ENCODE data around the gene ANO3.
"Not testable (repeated sequence)": the region's sequence is repeated elsewhere in the genome, so short reads cannot be mapped to it uniquely, and the experiment has no call there.

Gene ANO3

DNA sequence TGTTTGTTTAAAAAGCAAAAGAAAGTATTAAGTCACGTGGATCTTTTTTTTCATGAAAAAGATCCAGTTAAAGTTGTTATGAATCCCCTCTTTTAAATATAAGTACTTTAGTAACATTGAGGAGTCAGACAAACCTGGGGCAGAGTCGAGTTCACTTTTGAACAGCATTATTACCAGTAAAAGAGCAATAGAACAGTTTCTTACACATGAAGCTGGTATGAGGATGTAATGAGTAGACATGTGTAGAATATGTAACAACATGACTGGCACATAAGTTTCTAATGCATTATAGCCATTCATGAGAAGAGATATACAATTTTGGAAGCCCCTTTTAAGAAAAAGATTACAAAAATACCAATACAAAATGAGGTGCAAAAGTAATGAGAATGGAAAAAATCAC lies 247.8 kb downstream of the ANO3 start:
- DNase-seq, result no peak

DNA sequence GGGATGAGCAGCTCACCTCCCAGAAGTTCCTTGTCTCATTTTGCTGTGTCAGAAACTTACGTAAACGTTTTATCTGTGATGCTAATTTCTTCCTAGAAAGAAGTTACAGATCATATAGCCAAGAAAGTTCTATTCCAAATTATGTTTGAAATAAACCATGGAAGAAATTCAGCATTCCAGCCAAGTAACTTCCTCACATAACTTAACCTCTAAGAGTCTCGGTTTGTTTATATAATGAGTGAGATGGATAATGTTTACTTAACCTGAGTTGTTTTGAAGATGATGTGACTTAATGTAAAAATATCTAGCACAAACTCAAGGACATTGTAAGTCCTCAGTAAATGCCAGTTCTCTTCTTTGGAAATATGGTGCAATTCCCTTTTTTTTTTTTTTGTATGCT lies 249.0 kb downstream of the ANO3 start:
- DNase-seq, result no peak

DNA sequence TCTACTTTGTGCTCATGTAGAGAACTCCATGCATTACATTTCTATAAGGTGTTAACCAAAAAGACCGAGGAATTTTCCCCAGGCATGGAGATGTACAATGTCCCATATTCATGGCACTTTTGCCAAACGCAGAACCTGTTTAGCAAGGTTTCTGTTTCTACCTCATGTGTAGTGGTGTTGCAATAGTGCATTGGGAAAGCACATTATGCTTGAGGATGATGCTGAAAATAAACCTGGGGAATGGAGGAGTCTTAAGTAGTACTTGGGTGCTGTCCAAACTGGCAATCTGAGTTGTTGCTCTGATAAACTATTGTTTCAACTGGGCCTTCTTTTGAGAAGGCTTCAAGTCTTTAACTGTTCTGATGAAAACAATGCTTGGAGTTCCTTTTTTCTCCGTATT lies 251.6 kb downstream of the ANO3 start:
- DNase-seq, result no peak

DNA sequence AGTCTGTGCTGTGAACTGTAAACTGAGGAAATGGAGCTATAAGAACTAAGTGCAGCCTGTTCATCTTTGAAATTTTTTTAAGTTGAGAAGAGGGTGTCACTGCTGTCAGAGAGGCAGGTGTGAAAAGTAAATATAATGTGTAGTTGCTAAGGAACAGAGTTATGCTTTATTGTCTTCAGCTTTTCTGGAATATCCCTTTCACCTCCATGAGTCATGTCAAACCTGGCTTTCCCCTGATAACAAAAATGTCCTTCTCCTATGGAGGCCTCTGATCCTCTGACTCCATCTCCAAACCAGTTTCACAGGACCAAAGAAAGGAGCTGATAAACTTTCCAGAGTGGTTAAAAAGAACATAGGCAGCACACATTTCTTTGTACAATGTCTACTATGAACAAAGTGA lies 252.9 kb downstream of the ANO3 start:
- no peak for DNase-seq

DNA sequence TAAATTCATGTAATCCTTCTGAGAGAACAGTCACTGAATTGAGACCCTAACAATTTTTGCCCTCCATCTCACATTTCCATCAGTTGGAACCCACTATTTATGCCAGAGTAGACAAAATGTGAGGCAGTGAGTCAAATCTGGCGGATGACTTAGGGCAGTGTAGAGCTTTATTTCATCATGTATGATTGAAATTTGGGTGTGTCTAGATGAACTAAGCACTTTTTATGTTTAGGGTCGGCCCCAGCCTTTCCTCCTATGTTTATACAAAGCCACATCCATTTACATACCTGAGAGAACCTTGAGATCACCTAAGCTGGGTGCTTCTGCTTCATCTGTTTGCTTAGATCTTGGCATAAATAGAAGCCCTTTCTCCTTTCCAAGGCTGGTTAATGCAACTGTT lies 255.1 kb downstream of the ANO3 start:
- no peak for DNase-seq

DNA sequence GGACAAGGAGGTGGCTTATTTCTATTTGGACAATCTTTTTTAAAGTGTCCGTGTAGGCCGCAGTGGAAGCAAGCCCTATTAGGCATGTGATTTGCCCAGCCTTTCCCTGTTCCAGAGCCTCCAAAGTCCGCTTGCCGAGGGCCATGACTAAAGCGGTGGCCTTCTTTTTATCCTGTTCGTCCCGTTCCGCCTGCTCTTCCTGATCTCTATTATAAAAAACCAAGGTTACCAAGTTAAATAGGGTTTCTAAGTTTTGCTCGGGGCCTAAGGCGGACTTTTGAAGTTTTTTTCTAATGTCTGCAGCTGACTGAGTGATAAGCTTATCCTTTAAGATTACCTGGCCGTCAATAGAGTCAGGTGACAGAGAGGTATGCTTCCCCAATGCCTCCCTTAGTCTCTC lies 261.8 kb downstream of the ANO3 start:
- no peak for DNase-seq

DNA sequence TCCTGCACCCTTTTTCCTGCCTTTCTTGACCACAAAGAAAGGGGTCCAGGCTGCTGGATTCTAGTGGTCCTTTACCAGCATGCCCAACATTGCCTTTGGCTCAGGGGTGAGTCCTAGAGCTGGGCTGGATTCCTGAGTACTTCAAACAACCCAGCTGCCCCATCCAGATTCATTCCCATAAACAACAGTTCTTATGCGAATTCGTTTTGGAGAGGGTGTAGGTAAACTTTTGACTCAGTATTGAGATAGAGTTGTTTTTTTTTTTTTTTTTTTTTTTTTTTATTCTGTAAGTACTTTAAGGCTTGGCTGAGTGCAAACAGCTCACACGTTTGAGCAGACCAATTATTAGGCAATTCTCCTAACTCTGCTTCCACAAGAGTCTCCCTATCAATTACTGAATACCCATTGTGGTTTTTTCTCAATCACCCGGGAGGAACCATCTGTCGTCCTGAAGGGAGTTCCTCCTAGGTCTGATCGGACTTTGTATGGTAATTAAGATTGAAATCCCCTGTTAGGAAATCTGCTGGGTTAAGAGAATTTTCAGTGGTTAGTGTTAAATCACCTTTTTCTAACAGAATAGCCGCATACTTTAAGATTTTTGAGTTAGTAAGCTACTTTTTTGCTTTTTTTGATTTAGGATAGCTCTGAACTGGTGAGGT lies 263.4 kb downstream of the ANO3 start:
- not testable (repeated sequence) for DNase-seq

DNA sequence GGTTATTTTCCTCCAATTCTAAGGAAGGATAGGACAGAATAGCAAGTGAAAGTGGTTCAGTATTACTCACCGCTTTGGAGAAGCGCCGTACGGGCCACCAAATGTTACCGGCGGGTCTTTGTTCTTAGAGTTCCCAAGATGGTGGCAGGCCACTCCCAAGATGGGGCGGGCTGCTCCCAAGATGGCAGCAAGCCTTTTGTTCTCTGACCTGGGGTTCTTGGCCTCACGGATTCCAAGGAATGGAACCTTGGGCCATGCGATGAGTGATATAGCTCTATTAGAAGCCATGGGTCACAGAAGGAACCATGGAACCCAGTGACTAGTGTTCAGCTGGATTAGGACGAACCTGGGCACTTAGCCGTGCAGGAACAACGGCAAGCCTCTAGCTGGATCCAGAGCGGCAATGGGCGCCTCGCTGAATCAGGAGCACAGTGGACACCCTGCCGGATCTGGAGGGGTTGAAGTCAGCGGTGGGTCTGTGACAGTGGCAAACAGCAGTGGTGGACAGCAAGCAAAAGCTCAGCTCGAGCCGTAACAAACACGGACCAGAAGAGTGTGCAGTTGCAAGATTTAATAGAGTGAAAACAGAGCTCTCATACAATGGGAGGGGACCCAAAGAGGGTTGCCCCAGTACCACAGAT lies 265.2 kb downstream of the ANO3 start:
- not testable (repeated sequence) for DNase-seq

DNA sequence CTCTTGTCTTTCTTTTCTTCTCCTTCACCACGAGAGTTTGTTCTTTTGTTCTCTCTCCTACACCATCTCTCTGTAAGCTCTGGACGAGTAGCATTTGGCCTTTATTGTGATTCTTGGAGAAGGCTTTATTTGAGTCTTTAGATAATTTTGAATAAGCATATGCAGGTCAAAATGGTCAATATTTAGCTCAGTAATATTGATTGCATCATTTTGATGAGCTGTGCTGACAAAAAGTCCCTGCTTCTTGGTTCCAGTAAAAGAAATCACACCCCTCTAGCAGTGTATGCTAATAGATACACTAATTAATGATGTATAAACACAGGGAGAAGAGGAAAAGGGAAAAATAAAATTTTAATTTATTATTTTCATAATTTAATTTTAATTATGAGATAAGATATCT lies 266.0 kb downstream of the ANO3 start:
- no peak for DNase-seq

DNA sequence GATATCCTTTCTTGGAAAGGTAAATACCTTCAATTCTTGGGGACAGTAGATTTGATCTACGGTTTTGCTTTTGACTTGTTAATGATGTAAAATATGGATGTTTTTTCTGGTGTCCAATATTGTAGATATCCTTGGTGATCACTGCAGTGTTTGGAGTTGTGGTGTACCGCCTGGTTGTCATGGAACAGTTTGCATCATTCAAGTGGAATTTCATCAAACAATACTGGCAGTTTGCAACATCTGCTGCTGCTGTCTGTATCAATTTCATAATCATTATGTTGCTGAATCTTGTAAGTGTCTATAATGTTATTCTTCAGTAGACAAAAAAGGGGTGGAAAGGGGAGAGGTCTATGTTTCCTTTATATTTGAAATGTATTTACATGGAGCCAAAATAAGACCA lies 267.5 kb downstream of the ANO3 start:
- DNase-seq, result no peak

DNA sequence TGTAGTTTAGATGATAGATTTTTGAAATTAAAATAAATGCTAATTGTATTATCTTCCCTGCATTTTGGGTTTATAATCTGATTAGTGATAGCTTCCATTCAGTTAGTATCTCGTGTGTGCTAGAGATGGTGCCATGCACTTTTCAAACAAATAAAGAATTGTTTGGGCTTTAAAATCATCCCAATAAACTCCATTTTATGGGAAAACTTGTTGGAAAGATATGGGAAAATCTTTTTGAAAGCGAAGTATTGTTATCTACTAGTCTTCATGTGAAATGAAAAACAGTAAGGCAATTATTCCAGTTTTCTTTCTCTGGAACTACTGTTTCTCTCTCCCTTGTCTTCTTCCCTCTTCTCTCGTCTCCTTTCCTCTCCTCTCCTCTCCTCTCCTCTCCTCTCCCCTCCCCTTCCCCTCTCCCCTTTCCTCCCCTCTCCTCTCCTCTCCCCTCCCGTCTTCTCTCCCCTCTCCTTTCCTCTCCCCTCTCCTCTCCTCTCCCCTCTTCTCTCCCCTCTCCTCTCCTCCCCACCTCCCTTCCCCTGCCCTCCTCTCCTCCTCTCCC lies 268.0 kb downstream of the ANO3 start:
- no peak for DNase-seq

DNA sequence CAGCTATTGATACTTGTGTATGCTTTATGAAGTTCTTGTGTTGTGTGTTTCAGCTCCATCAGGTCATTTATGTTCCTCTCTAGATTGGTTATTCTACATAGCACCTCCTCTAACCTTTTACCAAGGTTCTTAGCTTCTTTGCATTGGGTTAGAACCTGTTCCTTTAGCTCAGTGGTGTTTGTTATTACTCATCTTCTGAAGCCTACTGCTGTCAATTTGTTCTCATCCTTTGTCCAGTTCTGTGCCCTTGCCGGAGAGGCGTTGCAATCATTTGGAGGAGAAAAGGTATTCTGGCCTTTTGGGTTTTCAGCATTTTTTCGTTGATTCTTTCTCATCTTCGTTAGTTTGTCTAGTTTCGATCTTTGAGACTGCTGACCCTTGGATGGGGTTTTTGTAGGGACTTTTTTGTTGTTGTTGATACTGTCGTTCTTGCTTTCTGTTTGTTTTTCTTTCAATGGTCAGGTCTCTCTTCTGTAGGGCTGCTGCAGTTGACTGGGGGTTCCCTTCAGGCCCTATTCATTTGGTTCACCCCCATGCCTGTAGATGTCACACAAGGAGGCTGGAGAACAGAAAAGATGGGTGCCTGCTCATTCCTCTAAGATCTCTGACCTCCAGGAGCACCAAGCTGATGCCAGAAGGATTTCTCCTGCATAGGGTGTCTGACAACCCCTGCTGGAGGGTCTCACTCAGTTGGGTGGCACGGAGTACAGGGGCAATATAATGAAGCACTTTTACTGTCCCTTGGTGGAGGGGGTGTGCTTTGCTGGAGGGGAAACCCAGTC lies 276.0 kb downstream of the ANO3 start:
- no peak for DNase-seq

DNA sequence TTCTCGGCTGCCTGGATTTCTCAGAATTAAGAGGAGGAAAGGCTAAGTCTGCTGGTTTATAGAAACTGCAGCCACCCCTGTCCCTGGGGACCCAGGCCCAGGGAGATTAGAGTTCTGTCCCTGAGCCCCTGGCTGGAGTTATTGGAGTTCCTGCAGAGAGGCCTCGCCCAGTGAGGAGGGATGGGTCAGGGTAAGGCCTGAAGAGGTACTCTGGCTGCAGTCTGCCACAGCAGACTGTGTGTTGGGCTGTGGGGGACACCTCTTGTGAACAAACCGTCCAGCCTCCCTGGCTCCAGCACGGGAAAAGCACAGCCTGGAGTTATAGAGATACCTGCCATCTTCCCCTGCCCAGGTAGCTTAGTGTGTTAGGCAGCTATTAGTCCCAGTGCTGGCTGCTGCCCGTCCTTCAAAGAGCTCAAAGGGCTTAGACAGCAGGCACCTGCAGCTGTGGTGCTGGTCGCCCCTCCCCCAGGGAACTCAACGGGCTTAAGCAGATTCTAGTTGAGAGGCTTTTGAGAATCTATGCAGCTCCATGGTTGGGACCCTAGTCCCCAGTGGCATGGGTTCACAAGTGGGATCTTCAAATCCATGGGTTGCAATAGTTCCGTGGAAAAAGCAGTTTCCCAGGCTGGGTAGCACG lies 276.7 kb downstream of the ANO3 start:
- no peak for DNase-seq

DNA sequence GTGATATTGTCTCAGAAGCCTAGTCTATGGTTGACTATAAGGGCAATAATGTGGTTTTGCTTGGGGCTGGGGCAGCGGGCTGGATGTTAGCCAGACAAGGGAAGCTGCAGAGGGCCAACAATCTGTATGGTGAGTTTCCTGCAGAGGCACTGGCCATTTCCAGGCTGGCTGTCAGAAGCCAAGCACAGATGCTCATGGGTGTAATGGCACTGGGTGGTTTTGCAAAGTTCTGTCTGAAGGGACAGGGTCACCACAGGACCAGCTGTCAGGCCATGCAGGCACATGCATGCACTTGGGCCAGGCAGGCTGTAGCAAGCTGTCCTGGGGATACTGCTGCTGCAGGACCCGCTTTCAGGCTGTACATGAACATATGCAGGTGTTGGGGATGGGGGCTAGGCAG lies 281.8 kb downstream of the ANO3 start:
- DNase-seq, result no peak

DNA sequence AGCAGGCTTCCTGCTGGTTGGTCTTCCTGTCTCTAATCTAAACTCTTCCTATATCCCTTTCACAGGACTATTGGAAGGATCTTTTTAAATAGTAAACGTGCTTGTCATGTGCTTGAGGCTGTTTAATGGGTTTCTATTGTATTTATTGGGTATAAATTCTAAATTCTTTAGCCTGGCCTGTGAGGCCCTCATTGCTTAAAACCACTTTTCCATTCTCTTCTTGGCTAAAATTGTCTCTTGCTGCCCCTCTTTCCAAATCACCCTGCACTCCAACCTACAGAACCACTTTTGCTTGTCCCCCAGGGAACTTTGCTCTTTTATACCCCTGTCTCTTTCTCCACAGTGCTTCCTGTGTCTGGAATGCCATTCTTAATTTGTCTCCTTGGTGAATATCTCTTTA lies 286.5 kb downstream of the ANO3 start:
- no peak for DNase-seq

DNA sequence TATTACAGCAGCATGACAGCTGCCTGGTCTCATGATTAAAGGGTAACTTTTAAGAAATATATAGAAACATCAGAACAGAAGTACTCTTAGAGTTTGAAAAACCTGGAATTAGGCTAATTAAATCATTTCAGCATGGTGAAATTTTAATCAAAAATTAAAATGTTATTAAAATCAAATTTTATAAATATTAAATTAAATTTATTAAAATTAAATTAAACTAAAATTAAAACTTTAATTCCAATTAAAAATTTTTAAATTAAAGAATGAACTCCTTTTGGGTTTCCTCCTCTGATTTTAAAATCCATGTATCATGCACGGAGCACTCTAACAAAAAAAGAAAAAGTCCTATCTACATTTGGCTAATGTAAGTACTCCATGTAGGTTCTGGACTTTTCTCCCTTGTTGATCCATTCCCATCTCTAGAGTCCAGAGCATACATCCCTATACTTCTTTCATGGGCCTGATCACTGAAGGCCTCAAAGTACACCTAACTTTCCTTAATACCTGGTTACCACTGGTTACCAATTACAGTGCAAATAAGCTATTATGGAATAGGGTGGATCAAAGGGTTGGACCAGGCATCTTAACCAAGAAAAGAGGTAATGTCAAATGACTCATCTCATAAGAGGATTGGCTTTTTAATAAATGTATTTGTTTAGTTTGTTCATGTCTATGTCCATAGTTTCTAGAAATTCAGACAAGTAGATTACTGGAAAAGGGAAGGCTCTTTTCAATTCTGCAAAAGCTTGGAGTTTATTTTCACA lies 288.5 kb downstream of the ANO3 start:
- no peak for DNase-seq

DNA sequence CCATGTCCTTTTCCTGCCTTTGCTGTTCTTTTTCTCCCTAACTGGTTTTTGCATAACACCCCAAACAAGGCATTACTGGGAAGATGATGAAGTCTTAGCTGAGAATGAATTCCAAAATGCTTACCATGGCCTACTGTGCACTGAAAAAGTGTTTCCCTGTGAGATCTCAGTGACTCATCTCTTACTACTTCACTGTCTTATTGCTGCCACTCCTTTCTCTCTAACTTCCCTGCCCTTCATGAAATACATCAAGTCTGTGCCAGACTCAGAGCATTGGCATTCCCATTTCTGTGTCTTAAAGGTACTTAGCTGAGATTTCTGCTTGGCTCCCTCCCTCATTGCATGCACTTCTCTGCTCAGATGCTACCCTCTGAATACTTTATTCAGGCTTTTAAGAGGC lies 289.2 kb downstream of the ANO3 start:
- DNase-seq, result no peak

DNA sequence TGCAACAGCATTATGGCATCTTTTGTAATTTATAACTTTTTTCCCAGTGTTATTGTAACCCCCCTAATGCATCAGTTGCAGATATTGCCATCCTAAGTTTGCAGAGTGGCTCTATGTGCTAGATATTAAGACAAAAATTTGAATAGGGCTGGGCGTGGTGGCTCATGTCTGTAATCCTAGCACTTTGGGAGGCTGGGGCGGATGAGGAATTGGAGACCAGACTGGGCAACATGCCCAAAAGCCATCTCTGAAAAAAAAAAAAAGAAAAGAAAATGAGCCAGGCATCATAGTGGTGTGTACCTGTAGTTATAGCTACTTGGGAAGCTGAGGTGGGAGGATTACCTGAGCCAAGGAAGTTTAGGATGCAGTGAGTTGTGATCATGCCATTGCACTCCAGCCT lies 290.3 kb downstream of the ANO3 start:
- no peak for DNase-seq

DNA sequence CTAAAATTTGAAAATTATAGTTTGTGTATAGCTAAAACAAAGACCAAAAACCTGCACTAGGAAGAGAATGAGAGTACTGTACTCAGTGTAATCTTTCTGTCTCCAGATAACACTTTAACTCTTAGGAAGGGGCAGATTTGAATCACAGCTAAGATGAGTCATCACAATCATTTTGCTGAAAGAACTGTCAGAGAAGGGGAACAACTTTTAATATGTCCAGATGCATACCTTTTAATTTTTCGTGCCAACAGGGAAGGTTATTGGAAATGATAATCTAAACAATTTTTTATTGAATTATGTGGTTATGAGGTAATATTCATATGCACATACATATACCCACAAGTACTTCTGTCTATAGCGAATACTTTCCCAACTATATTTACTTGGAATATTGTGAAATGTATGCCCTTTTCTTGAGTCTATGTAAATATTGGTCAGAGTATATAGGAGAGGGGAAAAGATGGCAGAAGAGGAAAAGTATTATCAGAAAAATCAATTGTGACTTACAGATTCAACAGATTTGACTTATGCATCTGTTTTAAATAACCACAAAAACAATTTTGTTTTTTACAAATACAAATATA lies 291.2 kb downstream of the ANO3 start:
- DNase-seq, result no peak

DNA sequence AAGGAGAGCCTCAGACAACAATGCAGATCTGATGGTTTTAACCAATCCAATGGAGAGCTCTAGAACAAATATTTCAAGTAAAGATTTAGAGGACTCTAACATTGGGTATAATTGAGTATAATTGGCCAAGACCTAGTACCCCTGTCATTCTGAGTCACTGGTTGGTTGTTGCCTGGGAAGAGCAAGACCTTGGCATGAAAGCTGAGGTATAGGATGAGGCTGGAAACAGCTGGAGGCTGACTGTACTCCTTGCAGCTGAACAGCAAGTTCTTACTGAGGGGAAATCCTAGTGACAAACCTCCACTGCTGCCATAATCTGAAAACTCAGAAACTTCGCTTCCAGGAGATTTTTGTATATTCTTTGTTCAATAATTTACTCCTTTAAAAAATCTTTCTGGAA lies 294.4 kb downstream of the ANO3 start:
- no peak for DNase-seq

DNA sequence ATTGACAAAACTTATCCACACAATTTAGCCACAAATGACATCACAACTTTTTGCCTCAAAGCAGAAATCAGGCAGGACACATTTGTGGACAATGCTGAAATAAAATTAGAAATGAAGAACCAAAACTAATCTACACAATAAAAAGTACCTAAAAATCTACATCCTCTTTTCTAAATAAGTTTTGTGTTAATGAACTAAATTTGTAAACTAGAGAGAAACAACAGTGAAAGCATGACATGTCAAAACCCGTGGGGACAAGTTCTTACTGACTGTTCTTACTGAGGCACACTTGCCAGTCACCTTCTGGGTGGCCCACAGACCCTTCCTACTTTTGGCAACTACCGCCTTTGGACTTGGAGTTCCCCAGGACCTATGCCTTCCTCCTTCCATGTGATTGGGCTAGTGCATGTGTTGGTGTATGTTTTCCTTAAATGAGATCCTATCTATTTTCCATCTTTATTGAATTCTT lies 300.8 kb downstream of the ANO3 start:
- no peak for DNase-seq

DNA sequence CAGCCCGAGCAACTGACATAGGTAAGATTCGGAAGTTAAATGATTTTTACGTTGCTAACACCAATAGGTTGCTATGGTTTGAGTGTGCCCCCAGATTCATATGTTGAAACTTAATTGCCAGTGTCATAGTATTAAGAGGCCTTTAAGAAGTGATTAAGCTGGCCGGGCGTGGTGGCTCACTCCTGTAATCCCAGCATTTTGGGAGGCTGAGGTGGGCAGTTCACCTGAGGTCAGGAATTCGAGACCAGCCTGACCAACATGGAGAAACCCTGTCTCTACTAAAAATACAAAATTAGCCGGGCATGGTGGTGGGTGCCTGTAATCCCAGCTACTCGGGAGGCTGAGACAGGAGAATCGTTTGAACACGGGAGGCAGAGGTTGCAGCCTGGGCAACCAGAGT lies 311.4 kb downstream of the ANO3 start:
- DNase-seq, result not testable (repeated sequence)
